Measurements from ENCODE around the gene PSD2. TPM values are rescaled to one million over a fixed set of nuclear protein-coding genes. Genes with fewer than 3 reads are reported as not detected.

The PSD2 gene
- total and polyA plus RNA-seq, 2 of the 13 experiments (the other 11 are each of a cell fraction or from before 2014, with no cell fraction given) = 0.07 TPM; not detected in 1

- TF ChIP-seq ZXDC (CRISPR knock-in tag; IDR thresholded peaks at IDR 0.05) = 0 out of 2 replicates have a peak, but pooled peaks have one; percentile 24
- no peak for TF ChIP-seq RBAK (CRISPR knock-in tag; IDR thresholded peaks at IDR 0.05)
- TF ChIP-seq ZNF83 (CRISPR knock-in tag; IDR thresholded peaks at IDR 0.05; ENCODE audit: borderline replicate concordance) = no peak
- no peak for TF ChIP-seq AKAP8 (CRISPR knock-in tag; IDR thresholded peaks at IDR 0.05)
- TF ChIP-seq SOX13 (IDR thresholded peaks at IDR 0.05) = no peak
- no peak; a peak in 1 of 4 replicates for TF ChIP-seq SOX13 (CRISPR knock-in tag; conservative IDR thresholded peaks at IDR 0.05 in 1 of 2, IDR thresholded peaks at IDR 0.05 in 1 of 2)
- TF ChIP-seq ZNF20 (CRISPR knock-in tag; IDR thresholded peaks at IDR 0.05) = no peak
- no peak for TF ChIP-seq ONECUT2 (CRISPR knock-in tag; IDR thresholded peaks at IDR 0.05)
- TF ChIP-seq ZBTB8A (CRISPR knock-in tag; IDR thresholded peaks at IDR 0.05; ENCODE audit: borderline replicate concordance, low read depth) = no peak; the same call in 1 of the 2 replicates
- peak; percentile 49; the same call in 1 of the 2 replicates for TF ChIP-seq ZMAT3 (CRISPR knock-in tag; conservative IDR thresholded peaks at IDR 0.05)
- peak; percentile 61 for TF ChIP-seq SAP130 (CRISPR knock-in tag; IDR thresholded peaks at IDR 0.05; ENCODE audit: low read depth)
- TF ChIP-seq CBX1 (IDR thresholded peaks at IDR 0.05; ENCODE audit: low read depth) = no peak
- TF ChIP-seq RXRA (CRISPR knock-in tag; IDR thresholded peaks at IDR 0.05) = no peak; the same call in 1 of the 2 replicates
- TF ChIP-seq ZNF607 (CRISPR knock-in tag; IDR thresholded peaks at IDR 0.05; ENCODE audit: borderline replicate concordance) = 0 out of 2 replicates have a peak, but pooled peaks have one; percentile 54
- no peak for TF ChIP-seq ZNF432 (CRISPR knock-in tag; IDR thresholded peaks at IDR 0.05; ENCODE audit: borderline replicate concordance)
- peak; percentile 60; the same call in 1 of the 2 replicates for TF ChIP-seq ZNF232 (CRISPR knock-in tag; IDR thresholded peaks at IDR 0.05; ENCODE audit: borderline replicate concordance)
- TF ChIP-seq MTERF4 (CRISPR knock-in tag; IDR thresholded peaks at IDR 0.05) = peak; percentile 64; the same call in 1 of the 2 replicates
- peak; percentile 38; the same call in 1 of the 2 replicates for TF ChIP-seq POGZ (CRISPR knock-in tag; IDR thresholded peaks at IDR 0.05)
- TF ChIP-seq TSC22D2 (CRISPR knock-in tag; IDR thresholded peaks at IDR 0.05; ENCODE audit: borderline replicate concordance) = 0 out of 2 replicates have a peak, but pooled peaks have one; percentile 19
- TF ChIP-seq ZNF275 (CRISPR knock-in tag; IDR thresholded peaks at IDR 0.05; ENCODE audit: borderline replicate concordance) = peak; percentile 52; the same call in 1 of the 2 replicates
- TF ChIP-seq ZNF616 (CRISPR knock-in tag; IDR thresholded peaks at IDR 0.05; ENCODE audit: low read depth) = no peak
- no peak for TF ChIP-seq CHD2 (IDR thresholded peaks at IDR 0.05; ENCODE audit: low read depth, low read length)
- no peak for TF ChIP-seq ZNF691 (CRISPR knock-in tag; IDR thresholded peaks at IDR 0.05; ENCODE audit: borderline replicate concordance, low read depth)
Observed at GRCh38 chr5:139747583-139748504, 47.8 kb upstream of the PSD2 start (continued).

Data from HepG2 (cell line).